ENCODE measurements around the gene EMILIN1.
"Not testable (repeated sequence)": the region's sequence is repeated elsewhere in the genome, so short reads cannot be mapped to it uniquely, and the experiment has no call there.

EMILIN1 gene

DNA sequence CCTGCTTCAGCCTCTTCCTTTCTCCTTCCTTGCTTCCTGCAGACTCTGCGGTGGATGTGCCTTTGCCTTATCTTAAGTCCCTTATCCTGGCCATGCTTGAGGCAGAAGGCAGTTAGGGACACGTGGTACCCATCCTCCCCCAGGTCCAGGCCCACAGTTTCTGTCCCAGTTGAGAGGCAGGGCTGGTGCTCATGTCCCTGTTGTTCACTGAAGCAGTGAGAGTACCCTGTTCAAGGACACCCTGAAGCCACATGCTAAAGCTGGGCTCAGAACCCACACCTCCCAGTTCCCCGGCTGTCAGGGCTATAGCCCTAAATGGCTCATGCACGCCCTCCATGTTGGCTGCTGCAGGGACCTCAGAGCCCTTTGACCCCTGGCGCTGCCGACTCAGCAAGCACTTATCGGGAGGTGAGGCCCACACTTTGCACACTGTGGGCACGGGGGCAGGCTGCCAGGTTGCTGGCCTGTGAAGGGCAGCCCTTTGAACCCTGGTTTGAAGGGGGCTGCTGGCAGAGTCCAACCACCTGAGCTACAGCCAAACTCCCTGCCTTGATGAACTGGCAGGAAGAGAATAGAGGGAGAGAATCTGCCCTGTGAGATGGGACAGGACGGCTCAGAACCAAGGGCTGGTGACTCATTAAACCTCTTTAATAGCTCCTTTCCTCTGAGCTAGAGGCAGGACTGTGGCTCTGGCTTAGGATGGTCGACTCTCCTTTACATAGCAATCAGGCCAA, 14.4 kb downstream of the EMILIN1 start:
- DNase-seq (ENCODE audit: low spot score), result peak; percentile 52
- peak; percentile 55 for FAIRE-seq

DNA sequence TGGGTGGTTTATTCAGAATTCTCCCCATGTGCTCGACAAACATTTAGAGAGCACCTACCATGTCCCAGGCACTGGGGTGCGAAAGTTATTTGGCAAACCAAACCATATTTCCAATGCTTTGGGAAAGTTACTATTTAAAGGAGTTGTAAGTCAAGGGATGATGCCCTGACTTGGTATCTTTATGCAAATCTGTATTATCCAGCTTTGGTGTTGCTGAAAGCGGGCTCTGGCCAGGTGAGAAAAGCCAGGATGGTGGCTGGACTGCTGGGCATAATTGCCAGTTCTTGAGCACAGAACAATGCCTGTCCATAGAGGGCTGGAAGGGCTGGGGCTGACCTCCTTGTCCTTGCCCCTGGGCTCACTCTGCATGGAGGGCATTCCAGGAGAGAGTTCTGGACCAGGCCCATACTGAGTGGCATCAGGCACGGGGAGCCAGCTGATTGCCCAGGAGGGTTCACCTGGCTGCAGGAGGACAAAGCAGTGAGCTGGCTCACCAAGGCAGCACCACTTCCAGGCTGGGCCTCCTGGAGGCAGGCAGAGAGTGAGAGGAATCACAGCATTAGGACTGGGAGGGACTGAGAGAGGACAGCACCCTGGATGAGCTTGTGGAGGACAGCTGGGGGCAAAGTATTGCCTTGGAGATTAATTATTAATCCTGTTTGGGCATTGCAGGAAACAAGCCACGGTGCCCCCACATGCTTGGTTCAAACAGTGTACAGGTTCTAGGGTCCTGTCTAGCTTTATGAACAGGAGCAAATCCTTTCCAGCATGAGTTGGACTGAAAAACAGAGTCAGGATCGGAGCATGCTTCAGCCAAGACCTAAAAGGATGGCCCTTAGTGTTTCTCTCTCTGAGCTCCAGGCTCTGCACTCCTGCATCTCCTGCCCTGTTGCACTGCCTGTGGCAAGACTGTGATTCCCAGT, 15.3 kb downstream of the EMILIN1 start:
- no peak for FAIRE-seq
- DNase-seq (ENCODE audit: low spot score), result no peak

DNA sequence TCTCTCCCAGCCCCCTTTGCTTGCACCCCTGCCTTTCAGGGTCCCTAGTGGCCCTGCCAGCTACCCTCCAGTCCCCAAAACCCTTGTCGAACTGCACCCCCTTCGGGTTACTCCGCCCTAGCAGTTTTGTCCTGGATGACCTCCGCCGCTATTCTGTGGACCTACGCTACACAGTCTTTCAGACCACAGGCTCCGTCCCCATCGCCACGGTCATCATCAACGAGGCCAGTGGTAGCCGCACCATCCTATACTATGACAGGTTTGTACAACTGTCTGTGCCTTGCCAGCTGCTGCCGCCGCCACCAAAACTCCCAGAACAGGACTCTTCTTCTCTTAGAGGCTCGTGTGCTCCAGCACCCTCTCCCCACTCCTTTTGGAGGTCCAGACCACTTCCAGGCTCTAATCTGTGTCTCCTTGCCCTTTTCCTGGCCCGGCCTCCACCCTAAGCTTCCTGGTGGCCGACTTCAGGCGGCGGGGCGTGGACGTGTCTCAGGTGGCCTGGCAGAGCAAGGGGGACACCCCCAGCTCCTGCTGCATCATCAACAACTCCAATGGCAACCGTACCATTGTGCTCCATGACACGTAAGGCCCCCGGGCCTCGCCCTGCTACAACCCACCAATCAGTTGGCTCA, 16.1 kb downstream of the EMILIN1 start:
- FAIRE-seq (no peak), DNase-seq (ENCODE audit: low spot score) (no peak)

DNA sequence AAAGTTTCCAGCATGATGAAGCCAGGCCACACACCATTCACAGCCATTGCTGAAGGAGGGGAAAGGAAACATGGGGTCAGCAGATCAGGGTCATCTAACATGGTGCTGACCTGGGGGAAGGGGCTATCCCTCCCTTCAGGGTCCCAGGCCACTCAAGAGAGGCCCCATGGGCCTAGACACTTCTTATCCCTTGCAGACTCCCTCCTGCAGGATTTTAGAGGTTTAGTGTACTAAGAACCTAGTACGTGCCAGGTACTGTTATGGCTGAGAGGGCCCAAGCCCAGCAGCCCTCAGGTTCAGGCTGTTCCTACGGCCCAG, 17.0 kb downstream of the EMILIN1 start:
- DNase-seq (ENCODE audit: low spot score), result no peak
- FAIRE-seq, result no peak

DNA sequence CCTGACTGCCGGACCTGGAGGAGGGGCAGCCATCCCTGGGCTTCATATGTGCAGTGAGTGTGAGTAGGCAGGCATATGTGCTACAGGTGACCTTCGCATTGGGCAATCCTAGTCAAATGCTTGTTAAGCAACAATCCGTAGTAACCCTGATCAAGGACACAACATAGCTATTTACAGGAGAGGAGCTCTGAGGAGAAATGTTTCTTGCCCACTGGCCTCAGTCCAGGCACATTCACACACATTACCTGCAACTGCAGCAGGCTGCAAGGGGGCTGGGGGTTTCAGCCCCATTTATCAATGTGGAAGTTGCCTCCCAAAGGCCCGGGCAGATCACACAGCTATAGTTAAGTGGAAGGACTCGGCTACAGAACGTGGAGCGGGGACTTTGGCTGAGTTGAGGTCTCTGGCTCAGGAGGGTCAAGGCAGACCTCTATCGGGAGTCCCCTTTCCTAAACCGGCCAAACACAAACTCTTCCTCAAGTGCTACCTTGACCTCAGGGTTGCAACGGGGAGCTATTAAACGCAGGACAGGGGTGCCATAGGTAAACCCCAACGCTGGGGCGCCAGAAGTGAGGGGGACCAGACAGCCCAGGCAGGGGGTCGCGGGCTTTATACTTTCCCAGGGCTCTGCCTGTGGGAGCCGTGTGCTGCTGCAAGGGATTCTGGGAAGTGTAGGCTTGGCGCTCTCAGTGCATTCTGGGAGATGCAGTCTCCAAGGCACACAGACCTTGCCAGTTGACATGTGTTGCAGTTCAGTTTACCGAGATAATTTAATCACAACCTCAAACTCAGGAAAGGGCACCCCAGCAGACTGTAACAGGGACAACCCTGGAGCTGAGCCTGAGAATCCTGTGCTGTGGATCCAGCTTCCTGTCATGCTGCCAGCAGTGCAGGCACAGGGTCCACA, 17.6 kb downstream of the EMILIN1 start:
- DNase-seq (ENCODE audit: low spot score), result no peak

DNA sequence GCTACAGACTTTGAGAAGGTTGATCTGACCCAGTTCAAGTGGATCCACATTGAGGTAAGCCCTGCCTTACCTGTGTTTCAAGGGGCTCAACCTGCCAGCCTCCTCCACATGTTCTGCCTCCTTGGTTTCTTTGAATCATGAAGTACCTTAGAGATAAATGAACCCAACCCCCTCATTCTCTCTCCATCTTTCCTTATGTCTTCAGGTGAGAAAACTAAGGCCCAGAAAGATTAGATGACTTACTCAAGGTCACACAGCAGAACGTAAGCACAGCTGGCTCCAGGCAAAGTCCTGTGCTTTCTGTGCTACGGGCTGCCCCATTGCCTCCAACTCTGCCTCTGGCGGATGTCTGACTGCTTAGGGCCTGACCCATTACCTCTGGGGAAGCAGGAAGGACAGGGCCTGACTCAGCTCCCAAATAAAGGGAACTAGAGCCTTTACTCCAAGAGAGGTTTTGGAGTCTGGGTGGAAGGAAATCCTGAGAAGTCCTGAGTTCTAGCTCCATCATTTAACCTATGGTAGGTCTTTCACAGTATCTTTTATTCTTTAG, 18.4 kb downstream of the EMILIN1 start:
- DNase-seq (ENCODE audit: low spot score) (no peak), FAIRE-seq (no peak)

More for the DNA sequence above, 17.6 kb downstream of the EMILIN1 start:
- no peak for FAIRE-seq

DNA sequence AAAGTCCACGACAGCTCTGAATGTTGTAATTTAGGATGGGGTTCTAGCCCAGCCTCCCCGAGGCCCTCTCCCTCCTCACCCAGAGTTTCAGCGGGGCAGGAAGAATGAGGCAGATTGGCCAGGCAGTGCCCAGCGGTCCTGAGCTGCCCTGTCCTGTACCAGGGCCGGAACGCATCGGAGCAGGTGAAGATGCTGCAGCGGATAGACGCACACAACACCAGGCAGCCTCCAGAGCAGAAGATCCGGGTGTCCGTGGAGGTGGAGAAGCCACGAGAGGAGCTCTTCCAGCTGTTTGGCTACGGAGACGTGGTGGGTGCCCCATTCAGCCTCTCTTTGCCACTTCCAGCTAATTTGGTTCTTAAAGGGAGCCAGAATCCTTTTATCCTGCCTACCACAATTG, 18.9 kb downstream of the EMILIN1 start:
- no peak for FAIRE-seq
- no peak for DNase-seq (ENCODE audit: low spot score)

DNA sequence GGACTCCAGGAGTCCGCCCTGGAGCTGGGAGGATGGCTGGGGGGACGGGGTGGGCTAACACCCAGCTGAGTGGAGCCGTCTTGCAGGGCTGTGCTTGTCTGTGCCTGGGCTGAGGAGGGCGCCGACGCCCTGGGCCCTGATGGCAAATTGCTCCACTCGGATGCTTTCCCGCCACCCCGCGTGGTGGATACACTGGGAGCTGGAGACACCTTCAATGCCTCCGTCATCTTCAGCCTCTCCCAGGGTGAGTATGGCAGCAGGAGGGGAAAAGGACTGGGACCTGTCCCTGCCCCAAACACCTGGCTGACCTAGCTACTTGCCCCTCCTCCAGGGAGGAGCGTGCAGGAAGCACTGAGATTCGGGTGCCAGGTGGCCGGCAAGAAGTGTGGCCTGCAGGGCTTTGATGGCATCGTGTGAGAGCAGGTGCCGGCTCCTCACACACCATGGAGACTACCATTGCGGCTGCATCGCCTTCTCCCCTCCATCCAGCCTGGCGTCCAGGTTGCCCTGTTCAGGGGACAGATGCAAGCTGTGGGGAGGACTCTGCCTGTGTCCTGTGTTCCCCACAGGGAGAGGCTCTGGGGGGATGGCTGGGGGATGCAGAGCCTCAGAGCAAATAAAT, 21.0 kb downstream of the EMILIN1 start:
- no peak for FAIRE-seq
- DNase-seq (ENCODE audit: low spot score), result no peak

DNA sequence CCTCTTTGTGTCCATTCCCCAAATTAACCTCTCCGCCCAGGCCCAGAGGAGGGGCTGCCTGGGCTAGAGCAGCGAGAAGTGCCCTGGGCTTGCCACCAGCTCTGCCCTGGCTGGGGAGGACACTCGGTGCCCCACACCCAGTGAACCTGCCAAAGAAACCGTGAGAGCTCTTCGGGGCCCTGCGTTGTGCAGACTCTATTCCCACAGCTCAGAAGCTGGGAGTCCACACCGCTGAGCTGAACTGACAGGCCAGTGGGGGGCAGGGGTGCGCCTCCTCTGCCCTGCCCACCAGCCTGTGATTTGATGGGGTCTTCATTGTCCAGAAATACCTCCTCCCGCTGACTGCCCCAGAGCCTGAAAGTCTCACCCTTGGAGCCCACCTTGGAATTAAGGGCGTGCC, 21.6 kb downstream of the EMILIN1 start:
- DNase-seq (ENCODE audit: low spot score) (no peak), FAIRE-seq (no peak)

DNA sequence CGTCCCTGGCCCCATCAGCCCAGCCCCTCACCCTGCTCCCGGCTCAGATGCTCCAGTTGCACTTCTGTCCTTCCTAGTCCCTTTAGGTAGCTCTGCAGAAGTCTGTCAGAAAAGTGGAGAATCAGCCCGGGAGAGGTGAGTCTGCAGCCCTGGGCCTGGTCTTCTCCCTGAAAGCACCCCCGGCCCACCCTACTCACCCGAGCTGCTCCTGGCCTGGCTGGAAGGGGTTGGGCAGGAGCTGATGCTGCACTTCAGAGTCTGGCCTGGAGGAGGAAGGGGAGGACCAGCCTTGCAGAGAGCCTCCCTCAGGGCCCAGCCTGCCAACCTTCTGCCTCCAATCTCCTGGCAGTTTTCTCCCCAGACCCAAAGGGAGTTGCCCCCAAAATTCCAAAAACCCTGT, 23.9 kb downstream of the EMILIN1 start:
- FAIRE-seq (no peak), DNase-seq (ENCODE audit: low spot score) (no peak)

DNA sequence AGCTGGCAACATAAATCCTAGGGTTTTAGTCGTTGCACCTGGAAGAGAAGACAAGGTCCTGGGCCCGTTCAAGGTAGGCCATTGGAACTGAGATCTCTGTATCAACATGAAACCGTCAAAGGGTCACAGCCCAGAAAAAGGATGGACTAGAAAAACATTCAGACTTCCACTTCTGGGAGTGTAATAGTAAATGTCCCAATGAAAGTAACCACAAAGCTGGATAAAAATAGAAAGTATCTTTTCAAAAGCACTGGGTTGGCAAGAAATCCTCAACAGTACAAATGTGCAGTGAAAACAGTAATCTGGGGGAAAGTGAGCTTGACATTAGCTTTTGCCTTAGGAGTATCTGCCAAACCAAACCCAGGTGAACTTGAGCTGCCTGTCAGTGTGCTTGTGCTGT, 27.6 kb downstream of the EMILIN1 start:
- FAIRE-seq, result no peak
- DNase-seq (ENCODE audit: low spot score), result no peak

DNA sequence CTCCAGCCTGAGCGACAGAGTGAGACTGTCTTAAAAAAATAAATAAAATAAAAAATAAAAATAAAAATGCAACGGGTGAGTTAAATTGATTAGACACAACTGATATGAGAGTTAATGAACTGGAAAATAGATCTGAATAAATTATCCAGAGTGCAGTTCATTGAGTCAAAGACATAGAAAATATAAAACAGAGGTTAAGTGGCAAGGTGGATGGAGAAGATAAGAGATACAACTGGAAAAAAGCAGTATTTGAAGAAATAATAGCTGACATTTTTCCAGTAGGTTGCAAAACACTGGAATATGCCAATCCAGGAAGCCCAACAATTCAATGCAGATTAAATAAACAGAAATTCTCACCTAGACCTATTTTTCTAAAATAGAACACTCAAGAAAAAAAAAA, 29.8 kb downstream of the EMILIN1 start:
- FAIRE-seq, result no peak
- DNase-seq (ENCODE audit: low spot score), result no peak

DNA sequence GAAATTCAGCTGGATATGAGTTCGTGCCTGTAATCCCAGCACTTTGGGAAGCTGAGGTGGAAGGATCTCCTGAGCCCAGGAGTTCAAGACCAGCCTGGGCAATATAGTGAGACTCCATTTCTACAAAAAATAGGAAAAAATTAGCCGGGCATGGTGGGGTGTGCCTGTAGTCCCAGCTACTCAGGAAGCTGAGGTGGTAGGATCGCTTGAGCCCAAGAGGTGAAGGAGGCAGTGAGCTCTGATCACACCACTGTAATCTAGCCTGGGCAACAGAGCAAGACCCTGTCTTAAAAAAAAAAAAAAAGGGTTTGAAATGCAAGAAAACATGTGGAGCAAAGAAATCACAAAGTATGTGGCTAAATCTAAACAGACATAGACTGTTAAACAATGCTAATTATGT, 30.7 kb downstream of the EMILIN1 start:
- FAIRE-seq, result no peak

DNA sequence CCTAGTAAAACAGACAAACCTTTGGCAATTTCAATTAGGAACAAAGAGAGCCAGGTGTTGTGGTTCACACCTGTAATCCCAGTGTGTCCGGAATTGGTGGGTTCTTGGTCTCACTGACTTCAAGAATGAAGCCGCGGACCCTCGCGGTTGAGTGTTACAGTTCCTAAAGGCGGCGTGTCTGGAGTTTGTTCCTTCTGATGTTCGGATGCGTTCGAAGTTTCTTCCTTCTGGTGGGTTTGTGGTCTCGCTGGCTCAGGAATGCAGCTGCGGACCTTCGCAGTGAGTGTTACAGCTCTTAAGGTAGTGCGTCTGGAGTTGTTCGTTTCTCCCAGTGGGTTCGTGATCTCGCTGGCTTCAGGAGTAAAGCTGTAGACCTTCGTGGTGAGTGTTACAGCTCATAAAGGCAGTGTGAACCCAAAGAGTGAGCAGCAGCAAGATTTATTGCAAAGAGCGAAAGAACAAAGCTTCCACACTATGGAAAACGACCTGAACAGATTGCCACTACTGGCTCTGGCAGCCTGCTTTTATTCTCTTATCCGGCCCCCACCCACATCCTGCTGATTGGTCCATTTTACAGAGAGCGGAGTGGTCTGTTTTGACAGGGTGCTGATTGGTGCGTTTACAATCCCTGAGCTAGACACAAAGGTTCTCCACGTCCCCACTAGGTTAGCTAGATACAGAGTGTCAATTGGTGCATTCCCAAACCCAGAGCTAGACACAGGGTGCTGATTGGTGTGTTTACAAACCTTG, 32.4 kb downstream of the EMILIN1 start:
- FAIRE-seq; DNase-seq (ENCODE audit: low spot score): not testable (repeated sequence)

More for the DNA sequence above, 30.7 kb downstream of the EMILIN1 start:
- no peak for DNase-seq (ENCODE audit: low spot score)

DNA sequence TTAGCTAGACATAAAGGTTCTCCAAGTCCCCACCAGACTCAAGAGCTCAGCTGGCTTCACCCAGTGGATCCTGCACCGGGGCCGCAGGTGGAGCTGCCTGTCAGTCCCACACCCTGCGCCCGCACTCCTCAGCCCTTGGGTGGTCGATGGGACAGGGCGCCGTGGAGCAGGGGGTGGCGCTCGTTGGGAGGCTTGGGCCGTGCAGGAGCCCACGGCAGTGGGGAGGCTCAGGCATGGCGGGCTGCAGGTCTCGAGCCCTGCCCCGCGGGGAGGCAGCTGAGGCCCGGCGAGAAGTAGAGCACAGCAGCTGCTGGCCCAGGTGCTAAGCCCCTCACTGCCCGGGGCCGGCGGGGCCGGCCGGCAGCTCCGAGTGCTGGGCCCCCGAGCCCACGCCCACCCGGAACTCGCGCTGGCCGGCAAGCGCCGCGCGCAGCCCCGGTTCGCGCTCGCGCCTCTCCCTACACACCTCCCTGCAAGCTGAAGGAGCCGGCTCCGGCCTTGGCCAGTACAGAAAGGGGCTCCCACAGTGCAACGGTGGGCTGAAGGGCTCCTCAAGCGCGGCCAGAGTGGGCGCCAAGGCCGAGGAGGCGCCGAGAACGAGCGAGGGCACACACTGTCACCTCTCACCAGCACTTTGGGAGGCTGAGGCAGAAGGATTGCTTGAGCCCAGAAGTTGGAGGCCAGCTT, 33.1 kb downstream of the EMILIN1 start:
- DNase-seq (ENCODE audit: low spot score); FAIRE-seq: not testable (repeated sequence)

DNA sequence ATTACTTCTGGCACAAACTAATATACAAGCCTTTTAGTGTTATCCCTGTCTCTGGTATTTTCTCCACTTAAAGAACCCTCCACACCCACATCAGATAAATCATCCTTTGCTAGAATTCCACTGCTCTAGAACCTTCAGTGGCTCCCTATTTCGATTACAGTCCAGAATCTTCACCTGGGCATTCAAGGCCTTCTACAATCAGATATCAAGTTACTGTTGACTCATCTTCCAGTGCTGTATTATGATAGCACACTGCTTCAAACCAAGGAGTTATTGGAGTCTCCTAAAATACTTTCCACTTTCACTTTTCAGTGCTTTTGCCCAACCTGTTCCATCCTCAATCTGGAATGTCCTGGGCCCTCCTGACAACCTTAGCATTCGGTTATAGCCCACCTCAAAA, 37.1 kb downstream of the EMILIN1 start:
- no peak for FAIRE-seq
- DNase-seq (ENCODE audit: low spot score), result no peak

DNA sequence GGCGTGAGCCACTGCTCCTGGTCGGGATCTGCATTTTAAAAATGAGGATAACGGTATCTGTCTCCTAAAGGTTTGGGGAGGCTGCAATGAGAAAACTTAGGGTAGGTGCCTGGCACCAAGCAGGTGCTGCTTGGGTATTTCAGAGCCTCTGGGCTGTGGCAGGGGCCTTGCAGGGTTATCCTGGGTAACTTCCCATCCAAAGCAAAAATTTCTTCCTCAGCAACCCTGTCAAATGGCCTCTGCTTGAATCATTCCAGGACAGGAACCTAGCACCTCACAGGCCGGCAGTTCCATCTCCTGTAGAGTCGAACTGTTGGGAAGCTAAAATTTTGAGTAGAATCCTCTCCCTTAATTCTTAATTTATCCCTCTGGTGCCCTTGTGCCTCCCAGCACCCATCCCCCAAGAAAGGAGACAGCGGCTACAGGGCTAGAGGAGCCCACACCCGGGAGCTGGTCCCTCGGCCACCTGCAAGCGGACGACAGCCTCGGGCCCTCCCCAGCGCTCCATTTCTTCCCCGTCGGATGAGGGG, 39.6 kb downstream of the EMILIN1 start:
- DNase-seq (ENCODE audit: low spot score), result no peak
- FAIRE-seq, result no peak

DNA sequence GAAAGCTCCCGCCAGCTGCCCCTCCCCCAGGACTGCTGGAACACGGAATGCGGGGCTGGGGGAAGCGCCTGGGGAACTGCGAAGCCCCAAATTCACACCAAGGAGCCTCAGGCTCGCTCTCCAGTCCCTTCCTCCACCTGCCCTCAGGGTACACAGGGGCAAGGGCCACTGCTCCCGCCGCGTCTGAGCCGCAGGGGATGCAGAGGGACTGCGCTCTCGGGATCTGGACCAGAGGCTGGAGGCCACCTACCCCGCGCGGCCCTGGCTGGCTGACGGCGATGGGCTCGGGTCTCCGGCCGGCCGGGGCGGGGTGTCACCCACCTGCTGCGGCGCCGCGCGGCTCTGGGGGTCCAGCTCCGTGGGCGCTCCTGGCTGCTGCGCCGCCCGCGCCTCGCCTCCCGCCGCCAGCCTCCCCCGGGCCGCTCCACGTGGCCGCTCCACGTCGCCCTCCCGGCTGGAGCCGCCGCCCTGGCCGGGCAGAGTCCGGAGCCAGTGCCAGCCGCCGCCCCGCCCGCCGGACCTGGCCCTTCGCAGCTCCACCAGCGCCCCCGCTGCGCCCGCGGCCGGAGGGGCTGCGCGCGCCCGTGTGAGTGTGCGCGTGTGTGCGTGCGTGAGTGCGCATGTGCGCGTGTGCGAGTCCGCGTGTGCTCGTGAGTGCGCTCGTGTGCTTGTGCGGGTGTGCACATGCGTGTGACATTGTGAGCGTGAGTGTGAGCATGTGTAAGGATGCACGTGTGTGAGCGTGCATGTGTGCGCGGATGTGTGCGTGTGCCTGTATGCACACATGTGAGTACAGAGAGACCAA, 40.3 kb downstream of the EMILIN1 start, which contains the start of gene CGREF1:
Gene CGREF1 (minus strand): TSS at position 604 of the 805 bp plus-strand sequence. CDS start 14,762 bp downstream, outside the sequence.
- no peak for FAIRE-seq

More for the DNA sequence above, 40.3 kb downstream of the EMILIN1 start, which contains the start of gene CGREF1:
- DNase-seq (ENCODE audit: low spot score), result no peak

All from RCC 7860 (cell line).